Thoracic aorta (tissue), 2 donors: ENCODE measurements around the gene SRI. TPM values are rescaled to one million over a fixed set of nuclear protein-coding genes. Genes with fewer than 3 reads are reported as not detected.

Source experiments
- ATAC-seq: fragments of 150-250 bp; one replicate; pipeline ENCODE4 v1.8.0; 2017; ENCODE audit warnings: low read depth; ENCODE audit not compliant: insufficient number of reproducible peaks, low FRiP score
- DNase-seq: peaks from one replicate; pipeline ENCODE4 v3.0.0-alpha.2; 2020; ENCODE audit warnings: low spot score
- H3K27ac ChIP-seq, 2 donors: fragments of 200-600 bp; sonication (generic); 1 replicate in 1 of 2; 2 replicates in 1 of 2; pipeline ENCODE4 v1.5.1; 2016; ENCODE audit warnings: mild to moderate bottlenecking in 2 of 2, moderate library complexity in 2 of 2
- H3K27me3 ChIP-seq: fragments of 200-600 bp; sonication (generic); replicated peaks from 2 replicates; pipeline ENCODE4 v1.6.0; 2016; ENCODE audit warnings: mild to moderate bottlenecking; ENCODE audit not compliant: insufficient read depth
- H3K36me3 ChIP-seq: fragments of 200-600 bp; sonication (generic); one replicate; pipeline ENCODE4 v1.5.1; 2016
- H3K4me1 ChIP-seq, 2 donors: fragments of 200-600 bp; sonication (generic); 1 replicate in 1 of 2; 2 replicates in 1 of 2; pipeline versions ENCODE4 v1.5.1 to v1.6.0; 2016; ENCODE audit warnings: low read depth in 2 of 2, mild to moderate bottlenecking in 1 of 2; ENCODE audit not compliant: control insufficient read depth in 1 of 2
- H3K4me3 ChIP-seq: fragments of 200-600 bp; sonication (generic); 2 replicates; pipeline ENCODE4 v1.5.1; 2016; ENCODE audit warnings: mild to moderate bottlenecking
- H3K9me3 ChIP-seq: fragments of 200-600 bp; sonication (generic); 2 replicates; pipeline ENCODE4 v1.5.1; 2016
- CTCF ChIP-seq: fragments of 200-600 bp; sonication (generic); IDR thresholded peaks from one replicate; pipeline ENCODE4 v1.5.1; 2019; ENCODE audit warnings: antibody characterized with exemption
- total RNA-seq, 2 donors: library from RNA; depleted of rRNA; stranded (reverse); fragments of >200 nt; gene quantifications; one replicate each; pipeline versions ENCODE4 v1.1.0 to v1.2.3, GENCODE V29; 2016

Gene SRI
- total RNA-seq, 2 donors from 2014 or later = 70.7 to 85.2 TPM

- ATAC-seq (no peak), DNase-seq (no peak)
- no peak for TF ChIP-seq CTCF
- no peak overlapping the region for H3K4me3 ChIP-seq
- peaks cover 11 to 13% of the 10 kb centered on the region in 2 donors for H3K4me1 ChIP-seq
- H3K36me3 ChIP-seq = peaks cover 4% of the 10 kb centered on the region
- no peaks in the 10 kb centered on the region for H3K9me3 ChIP-seq
- H3K27ac ChIP-seq = no peak overlapping the region
- no peaks in the 10 kb centered on the region for H3K27me3 ChIP-seq
Observed at GRCh38 chr7:88216276-88216675, 3.6 kb downstream of the SRI start.

- ATAC-seq = no peak
- no peak for TF ChIP-seq CTCF
- no peaks in the 10 kb centered on the region for H3K27me3 ChIP-seq
- no peaks in the 10 kb centered on the region for H3K9me3 ChIP-seq
- H3K36me3 ChIP-seq = peaks cover 4% of the 10 kb centered on the region
- no peak for DNase-seq
- no peak overlapping the region for H3K27ac ChIP-seq
- no peak overlapping the region for H3K4me3 ChIP-seq
- H3K4me1 ChIP-seq = peaks cover 11 to 13% of the 10 kb centered on the region in 2 donors
Observed at GRCh38 chr7:88215295-88215694, 4.5 kb downstream of the SRI start.

- DNase-seq (no peak), ATAC-seq (no peak)
- peaks cover 6% of the 10 kb centered on the region for H3K36me3 ChIP-seq
- H3K27me3 ChIP-seq = no peaks in the 10 kb centered on the region
- H3K4me1 ChIP-seq = peaks cover 11 to 13% of the 10 kb centered on the region in 2 donors
- no peaks in the 10 kb centered on the region for H3K9me3 ChIP-seq
- no peak overlapping the region for H3K27ac ChIP-seq
- TF ChIP-seq CTCF = no peak
- H3K4me3 ChIP-seq = no peak overlapping the region
Observed at GRCh38 chr7:88214456-88214855, 5.4 kb downstream of the SRI start.

GRCh38 chr7:88212918-88213317 is 6.9 kb downstream of the SRI start:
- Histone ChIP-seq H3K27ac (no peak overlapping the region), H3K4me1 (peaks cover 4 to 7% of the 10 kb centered on the region in 2 donors), H3K4me3 (no peak overlapping the region), H3K27me3 (no peaks in the 10 kb centered on the region), H3K9me3 (no peaks in the 10 kb centered on the region), H3K36me3 (peaks cover 18% of the 10 kb centered on the region)
- no peak for TF ChIP-seq CTCF
- ATAC-seq (no peak), DNase-seq (no peak)

- no peak for TF ChIP-seq CTCF
- peaks cover 43% of the 10 kb centered on the region for H3K36me3 ChIP-seq
Observed at GRCh38 chr7:88208521-88208920, 11.3 kb downstream of the SRI start.

More at GRCh38 chr7:88208521-88208920, 11.3 kb downstream of the SRI start:
- no peaks in the 10 kb centered on the region for H3K27me3 ChIP-seq
- DNase-seq = no peak
- H3K27ac ChIP-seq = no peak overlapping the region
- H3K9me3 ChIP-seq = no peaks in the 10 kb centered on the region
- no peak overlapping the region for H3K4me3 ChIP-seq
- no peak for ATAC-seq
- H3K4me1 ChIP-seq = no peaks in the 10 kb centered on the region
